ENCODE results near the gene SPINT3.

DNA sequence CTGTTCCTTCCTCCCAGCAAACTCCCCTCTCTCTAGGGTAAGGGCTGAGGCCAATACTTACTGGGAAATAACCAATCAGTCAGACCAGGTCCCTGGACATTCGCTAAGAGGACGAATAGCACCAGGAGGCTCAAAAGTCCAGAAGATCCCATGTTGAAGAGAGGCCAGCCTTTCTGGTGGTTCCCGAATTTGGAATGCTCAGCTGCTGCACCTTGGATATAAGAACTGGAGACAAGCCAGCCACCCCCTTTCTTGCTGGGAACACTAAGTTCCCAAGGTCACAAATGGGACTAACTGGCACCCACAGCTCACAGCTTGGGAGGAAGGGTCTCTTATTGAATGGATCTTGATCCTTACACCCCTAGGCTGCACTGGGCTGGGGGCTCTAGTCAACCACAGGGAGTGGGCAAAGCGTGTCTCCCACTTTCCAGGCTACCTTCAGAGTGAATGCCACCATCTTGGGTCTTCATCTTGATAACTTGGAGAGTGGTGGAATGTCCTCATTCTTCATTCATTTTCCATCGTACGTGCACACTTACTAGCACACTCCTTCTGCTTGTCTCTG, 31.9 kb upstream of the SPINT3 start, which contains the start of gene EPPIN:
- TF ChIP-seq EZH2 (IDR thresholded peaks at IDR 0.05; ENCODE audit: low read length, missing control alignments): no peak
- TF ChIP-seq, protein P1, sequence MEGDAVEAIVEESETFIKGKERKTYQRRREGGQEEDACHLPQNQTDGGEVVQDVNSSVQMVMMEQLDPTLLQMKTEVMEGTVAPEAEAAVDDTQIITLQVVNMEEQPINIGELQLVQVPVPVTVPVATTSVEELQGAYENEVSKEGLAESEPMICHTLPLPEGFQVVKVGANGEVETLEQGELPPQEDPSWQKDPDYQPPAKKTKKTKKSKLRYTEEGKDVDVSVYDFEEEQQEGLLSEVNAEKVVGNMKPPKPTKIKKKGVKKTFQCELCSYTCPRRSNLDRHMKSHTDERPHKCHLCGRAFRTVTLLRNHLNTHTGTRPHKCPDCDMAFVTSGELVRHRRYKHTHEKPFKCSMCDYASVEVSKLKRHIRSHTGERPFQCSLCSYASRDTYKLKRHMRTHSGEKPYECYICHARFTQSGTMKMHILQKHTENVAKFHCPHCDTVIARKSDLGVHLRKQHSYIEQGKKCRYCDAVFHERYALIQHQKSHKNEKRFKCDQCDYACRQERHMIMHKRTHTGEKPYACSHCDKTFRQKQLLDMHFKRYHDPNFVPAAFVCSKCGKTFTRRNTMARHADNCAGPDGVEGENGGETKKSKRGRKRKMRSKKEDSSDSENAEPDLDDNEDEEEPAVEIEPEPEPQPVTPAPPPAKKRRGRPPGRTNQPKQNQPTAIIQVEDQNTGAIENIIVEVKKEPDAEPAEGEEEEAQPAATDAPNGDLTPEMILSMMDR (conservative IDR thresholded peaks at IDR 0.05 in 1 of 2, IDR thresholded peaks at IDR 0.05 in 1 of 2; ENCODE audit: low read depth in 1 of 2, low read length in 2 of 2): no peak

Data from fibroblast of lung (primary cell).